CD1c-positive myeloid dendritic cell (primary cell): ENCODE measurements around the gene GJB3.
A peak's percentile ranks its signal among the peaks of the same experiment; 100 is the strongest.
"Not testable (repeated sequence)": the region's sequence is repeated elsewhere in the genome, so short reads cannot be mapped to it uniquely, and the experiment has no call there.

Experiments
- DNase-seq: peaks from one replicate; pipeline ENCODE4 v3.0.0-alpha.2; 2016; ENCODE audit errors: extremely low spot score

The GJB3 gene

GRCh38 chr1:34786521-34787325 lies 5.7 kb downstream of the GJB3 start:
- DNase-seq = peak; percentile 62

GRCh38 chr1:34787461-34788420 lies 6.7 kb downstream of the GJB3 start:
- no peak for DNase-seq

- DNase-seq = no peak
Observed at GRCh38 chr1:34790985-34791384, 10.0 kb downstream of the GJB3 start.

- no peak for DNase-seq
Observed at GRCh38 chr1:34792424-34792823, 11.4 kb downstream of the GJB3 start.

- DNase-seq = no peak
Observed at GRCh38 chr1:34792868-34793727, 12.1 kb downstream of the GJB3 start, which contains the start of gene GJA4. Gene GJA4 (plus strand): TSS chr1:34792999. CDS start chr1:34794214, 1,215 bp downstream.

GRCh38 chr1:34794001-34794789 lies 13.2 kb downstream of the GJB3 start:
- DNase-seq = no peak

- DNase-seq = no peak
Observed at GRCh38 chr1:34794790-34795180, 13.8 kb downstream of the GJB3 start.

- no peak for DNase-seq
Observed at GRCh38 chr1:34795916-34796315, 14.9 kb downstream of the GJB3 start.

GRCh38 chr1:34796990-34797389 lies 16.0 kb downstream of the GJB3 start:
- DNase-seq = no peak

GRCh38 chr1:34800214-34800613 lies 19.2 kb downstream of the GJB3 start:
- DNase-seq = no peak

- no peak for DNase-seq
Observed at GRCh38 chr1:34803770-34804169, 22.8 kb downstream of the GJB3 start.

- no peak for DNase-seq
Observed at GRCh38 chr1:34806396-34806795, 25.4 kb downstream of the GJB3 start.

GRCh38 chr1:34808051-34808810 lies 27.2 kb downstream of the GJB3 start:
- DNase-seq = no peak

GRCh38 chr1:34810781-34811180 lies 29.8 kb downstream of the GJB3 start:
- DNase-seq = not testable (repeated sequence)

- no peak for DNase-seq
Observed at GRCh38 chr1:34816332-34816731, 35.3 kb downstream of the GJB3 start.

- no peak for DNase-seq
Observed at GRCh38 chr1:34816778-34817177, 35.8 kb downstream of the GJB3 start.

- not testable (repeated sequence) for DNase-seq
Observed at GRCh38 chr1:34818862-34819261, 37.8 kb downstream of the GJB3 start.

- DNase-seq = no peak
Observed at GRCh38 chr1:34822202-34822601, 41.2 kb downstream of the GJB3 start.

GRCh38 chr1:34824817-34825454 lies 43.9 kb downstream of the GJB3 start:
- DNase-seq = no peak
